HL-60 (cell line): Measurements from ENCODE around the gene BBS9.

Experiments
- GABPA ChIP-seq: IDR thresholded peaks from 2 replicates; pipeline ENCODE4 v1.6.1; 2012; ENCODE audit warnings: low read depth
- POLR2AphosphoS5 ChIP-seq: IDR thresholded peaks from 2 replicates; pipeline ENCODE4 v1.6.1; 2012; ENCODE audit warnings: low read depth
- REST ChIP-seq: IDR thresholded peaks from 2 replicates; pipeline ENCODE4 v1.6.1; 2012; ENCODE audit warnings: low read depth; ENCODE audit not compliant: insufficient replicate concordance
- TF ChIP-seq, protein P1 (sequence below): IDR thresholded peaks from one replicate; pipeline ENCODE4 v1.5.1; 2011; ENCODE audit warnings: low read length, control low read depth, inconsistent platforms; ENCODE audit not compliant: insufficient read depth

DNA sequence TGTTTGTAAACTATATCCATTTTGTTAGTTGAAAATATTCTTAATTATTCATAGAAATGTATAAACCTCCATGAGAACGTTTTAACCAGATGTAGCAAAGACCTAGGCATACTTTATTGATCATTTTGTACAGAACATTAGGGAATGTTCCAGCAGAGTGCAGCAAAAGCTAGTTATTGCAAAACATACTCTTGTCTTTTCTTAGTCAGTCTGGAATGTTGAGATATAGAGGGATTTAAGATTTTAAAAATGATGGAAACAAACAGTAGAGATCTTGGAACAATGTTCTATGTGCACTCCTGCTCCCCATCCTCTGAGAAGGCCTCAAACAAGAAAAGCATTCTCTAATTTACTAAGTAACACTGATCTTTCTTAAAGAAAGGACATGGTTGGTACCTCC lies 292.1 kb downstream of the BBS9 start:
- TF ChIP-seq, protein P1, sequence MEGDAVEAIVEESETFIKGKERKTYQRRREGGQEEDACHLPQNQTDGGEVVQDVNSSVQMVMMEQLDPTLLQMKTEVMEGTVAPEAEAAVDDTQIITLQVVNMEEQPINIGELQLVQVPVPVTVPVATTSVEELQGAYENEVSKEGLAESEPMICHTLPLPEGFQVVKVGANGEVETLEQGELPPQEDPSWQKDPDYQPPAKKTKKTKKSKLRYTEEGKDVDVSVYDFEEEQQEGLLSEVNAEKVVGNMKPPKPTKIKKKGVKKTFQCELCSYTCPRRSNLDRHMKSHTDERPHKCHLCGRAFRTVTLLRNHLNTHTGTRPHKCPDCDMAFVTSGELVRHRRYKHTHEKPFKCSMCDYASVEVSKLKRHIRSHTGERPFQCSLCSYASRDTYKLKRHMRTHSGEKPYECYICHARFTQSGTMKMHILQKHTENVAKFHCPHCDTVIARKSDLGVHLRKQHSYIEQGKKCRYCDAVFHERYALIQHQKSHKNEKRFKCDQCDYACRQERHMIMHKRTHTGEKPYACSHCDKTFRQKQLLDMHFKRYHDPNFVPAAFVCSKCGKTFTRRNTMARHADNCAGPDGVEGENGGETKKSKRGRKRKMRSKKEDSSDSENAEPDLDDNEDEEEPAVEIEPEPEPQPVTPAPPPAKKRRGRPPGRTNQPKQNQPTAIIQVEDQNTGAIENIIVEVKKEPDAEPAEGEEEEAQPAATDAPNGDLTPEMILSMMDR: no peak
- TF ChIP-seq GABPA: no peak
- no peak for TF ChIP-seq REST
- no peak for TF ChIP-seq POLR2AphosphoS5
